ENCODE results near the gene ZNF804A. TPM values are rescaled to one million over a fixed set of nuclear protein-coding genes. Genes with fewer than 3 reads are reported as not detected.

ZNF804A gene
- total and polyA plus RNA-seq, 2 of the 8 experiments (the other 6 are each of a cell fraction or from before 2014, with no cell fraction given) = 0.02 TPM; not detected in 1

DNA sequence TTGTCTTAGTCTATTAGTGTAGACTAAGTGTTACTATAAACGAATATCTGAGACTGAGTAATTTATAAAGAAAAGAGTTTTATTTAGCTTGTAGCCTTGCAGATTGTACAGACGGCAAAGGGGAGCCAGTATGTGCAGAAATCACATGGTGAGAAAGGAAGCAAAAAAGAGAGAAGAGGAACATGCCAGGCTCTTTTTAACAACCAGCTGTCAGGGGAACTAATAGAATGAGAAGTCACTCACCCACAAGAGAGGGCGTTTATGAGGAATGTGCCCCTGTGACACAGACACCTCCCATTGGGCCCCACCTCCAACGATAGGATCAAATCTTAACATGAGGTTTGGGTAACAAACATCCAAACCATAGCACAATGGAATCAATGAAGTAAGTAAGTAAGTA lies 20.6 kb upstream of the ZNF804A start (continued):
- TF ChIP-seq GABPA (IDR thresholded peaks at IDR 0.05; ENCODE audit: borderline replicate concordance, insufficient read depth, low read length) (no peak), JUND (IDR thresholded peaks at IDR 0.05; ENCODE audit: low read length) (no peak), CHD7 (IDR thresholded peaks at IDR 0.05; ENCODE audit: insufficient replicate concordance, low read length) (no peak), TAF1 (IDR thresholded peaks at IDR 0.05; ENCODE audit: low read depth, low read length) (no peak), KDM4A (IDR thresholded peaks at IDR 0.05; ENCODE audit: low read depth, low read length, severe bottlenecking) (no peak), KDM1A (IDR thresholded peaks at IDR 0.05; ENCODE audit: borderline replicate concordance, low read length) (no peak)
- TF ChIP-seq, protein P1, sequence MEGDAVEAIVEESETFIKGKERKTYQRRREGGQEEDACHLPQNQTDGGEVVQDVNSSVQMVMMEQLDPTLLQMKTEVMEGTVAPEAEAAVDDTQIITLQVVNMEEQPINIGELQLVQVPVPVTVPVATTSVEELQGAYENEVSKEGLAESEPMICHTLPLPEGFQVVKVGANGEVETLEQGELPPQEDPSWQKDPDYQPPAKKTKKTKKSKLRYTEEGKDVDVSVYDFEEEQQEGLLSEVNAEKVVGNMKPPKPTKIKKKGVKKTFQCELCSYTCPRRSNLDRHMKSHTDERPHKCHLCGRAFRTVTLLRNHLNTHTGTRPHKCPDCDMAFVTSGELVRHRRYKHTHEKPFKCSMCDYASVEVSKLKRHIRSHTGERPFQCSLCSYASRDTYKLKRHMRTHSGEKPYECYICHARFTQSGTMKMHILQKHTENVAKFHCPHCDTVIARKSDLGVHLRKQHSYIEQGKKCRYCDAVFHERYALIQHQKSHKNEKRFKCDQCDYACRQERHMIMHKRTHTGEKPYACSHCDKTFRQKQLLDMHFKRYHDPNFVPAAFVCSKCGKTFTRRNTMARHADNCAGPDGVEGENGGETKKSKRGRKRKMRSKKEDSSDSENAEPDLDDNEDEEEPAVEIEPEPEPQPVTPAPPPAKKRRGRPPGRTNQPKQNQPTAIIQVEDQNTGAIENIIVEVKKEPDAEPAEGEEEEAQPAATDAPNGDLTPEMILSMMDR (IDR thresholded peaks at IDR 0.05; ENCODE audit: control extremely low read depth in 1 of 3, insufficient read depth in 1 of 3, low read depth in 1 of 3, low read length in 3 of 3) = no peak

Measured in H1 (cell line).